Measurements from ENCODE around the gene ANXA2R. TPM values are rescaled to one million over a fixed set of nuclear protein-coding genes. Genes with fewer than 3 reads are reported as not detected.

Gene ANXA2R
- total and polyA plus RNA-seq, 12 donors: 0.42 to 3.4 (median 1.0) TPM

DNA sequence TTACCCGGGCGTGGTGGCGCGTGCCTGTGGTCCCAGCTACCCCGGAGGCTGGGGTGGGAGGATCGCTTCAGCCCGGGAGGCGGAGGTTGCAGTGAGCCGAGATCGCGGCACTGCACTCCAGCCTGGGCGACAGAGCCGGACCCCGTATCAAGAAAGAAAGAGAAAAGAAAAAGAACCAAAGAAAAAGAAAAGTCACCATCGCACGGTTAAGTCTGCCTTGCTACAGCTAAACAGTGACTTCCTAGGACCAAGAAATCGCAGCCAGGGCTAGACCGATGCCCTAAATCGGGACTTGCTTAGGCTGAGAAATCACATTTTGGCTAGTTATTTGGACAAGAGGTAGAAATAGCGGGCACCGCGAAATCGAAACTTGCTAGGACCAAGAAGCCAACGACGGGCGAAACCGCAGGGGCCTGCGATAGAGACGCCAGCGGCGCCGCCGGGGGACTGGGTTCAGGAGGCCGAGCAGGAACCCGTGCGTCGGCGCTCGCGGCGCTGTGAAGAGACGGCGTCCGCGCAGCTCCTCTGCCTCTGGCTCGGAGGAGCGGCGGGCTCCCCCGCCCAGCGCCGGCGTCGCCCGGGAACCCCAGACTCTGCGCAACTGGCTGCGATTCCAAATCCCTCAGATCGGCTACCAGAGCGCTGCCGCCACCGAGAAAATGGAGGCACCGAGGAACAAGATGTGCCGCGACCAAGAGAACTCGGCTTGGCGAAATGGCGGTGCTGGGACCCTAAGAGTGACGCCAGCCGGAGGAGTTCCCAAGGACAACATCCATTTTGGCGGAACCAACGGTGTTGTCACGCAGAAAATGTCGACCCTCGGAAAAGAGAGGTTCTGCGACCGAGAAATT, 26.1 kb upstream of the ANXA2R start:
- no peaks in the 10 kb centered on the region for H3K27me3 ChIP-seq
- H3K4me1 ChIP-seq: peaks cover 6 to 49% (median 32%) of the 10 kb centered on the region in 9 donors
- ATAC-seq (peak; percentile 52 to 73 (median 62)), DNase-seq (peak; percentile 66 to 78)
- WGBS, 2 donors: 0% methylated on average over 75 of the region's 75 CpGs
- TF ChIP-seq, protein P1, sequence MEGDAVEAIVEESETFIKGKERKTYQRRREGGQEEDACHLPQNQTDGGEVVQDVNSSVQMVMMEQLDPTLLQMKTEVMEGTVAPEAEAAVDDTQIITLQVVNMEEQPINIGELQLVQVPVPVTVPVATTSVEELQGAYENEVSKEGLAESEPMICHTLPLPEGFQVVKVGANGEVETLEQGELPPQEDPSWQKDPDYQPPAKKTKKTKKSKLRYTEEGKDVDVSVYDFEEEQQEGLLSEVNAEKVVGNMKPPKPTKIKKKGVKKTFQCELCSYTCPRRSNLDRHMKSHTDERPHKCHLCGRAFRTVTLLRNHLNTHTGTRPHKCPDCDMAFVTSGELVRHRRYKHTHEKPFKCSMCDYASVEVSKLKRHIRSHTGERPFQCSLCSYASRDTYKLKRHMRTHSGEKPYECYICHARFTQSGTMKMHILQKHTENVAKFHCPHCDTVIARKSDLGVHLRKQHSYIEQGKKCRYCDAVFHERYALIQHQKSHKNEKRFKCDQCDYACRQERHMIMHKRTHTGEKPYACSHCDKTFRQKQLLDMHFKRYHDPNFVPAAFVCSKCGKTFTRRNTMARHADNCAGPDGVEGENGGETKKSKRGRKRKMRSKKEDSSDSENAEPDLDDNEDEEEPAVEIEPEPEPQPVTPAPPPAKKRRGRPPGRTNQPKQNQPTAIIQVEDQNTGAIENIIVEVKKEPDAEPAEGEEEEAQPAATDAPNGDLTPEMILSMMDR (IDR thresholded peaks at IDR 0.05): no peak
- H3K36me3 ChIP-seq: peaks cover 0 to 25% (median 7%) of the 10 kb centered on the region in 9 donors
- H3K9me3 ChIP-seq: no peaks in the 10 kb centered on the region
- peak overlapping the region; percentile 70 to 93 (median 80) for H3K4me3 ChIP-seq
- H3K27ac ChIP-seq: peak overlapping the region; percentile 98 to 100 (median 100)
- intact Hi-C loops (cut with DNase I): loop anchor here in 7 of 10 donors (1.0 to 10.0 kb wide), 12 partner anchors 23 to 161 kb away; partner anchors contain the start of gene ZNF131 (in 3 of the 7)

DNA sequence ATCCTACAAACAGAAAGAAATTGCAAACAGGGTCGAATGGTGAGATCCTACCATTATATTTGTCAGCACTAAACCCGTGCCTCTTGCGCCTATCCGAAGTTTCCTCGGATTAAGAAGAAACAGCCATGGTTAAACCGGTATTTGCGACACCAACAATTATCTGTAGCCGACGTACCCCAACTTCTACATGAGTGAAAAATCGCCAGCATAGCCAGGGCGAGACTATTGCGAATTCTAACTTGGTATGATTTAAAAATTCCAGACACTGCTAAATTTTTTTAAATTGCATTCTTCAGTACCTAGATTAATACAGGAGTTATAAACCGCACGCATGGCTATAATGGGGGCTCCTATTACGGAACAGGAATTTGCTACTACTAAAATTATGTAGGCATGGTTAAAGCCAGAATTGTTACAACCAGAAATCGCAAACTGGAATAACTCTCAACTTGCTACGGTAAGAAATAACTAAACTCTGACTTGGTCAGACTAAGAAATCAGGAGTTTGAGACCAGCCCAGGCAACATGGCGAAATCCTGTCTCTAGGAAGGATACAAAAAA, 25.3 kb upstream of the ANXA2R start:
- peak overlapping the region; percentile 98 to 100 (median 100) for H3K27ac ChIP-seq
- intact Hi-C loops (cut with DNase I): loop anchor here in 7 of 10 donors (1.0 to 10.0 kb wide), 11 partner anchors 23 to 161 kb away; partner anchors contain the start of gene ZNF131 (in 3 of the 7)
- peaks cover 6 to 47% (median 32%) of the 10 kb centered on the region in 9 donors for H3K4me1 ChIP-seq
- H3K4me3 ChIP-seq: peak overlapping the region; percentile 70 to 93 (median 80)
- no peaks in the 10 kb centered on the region for H3K27me3 ChIP-seq
- H3K36me3 ChIP-seq: peaks cover 0 to 17% (median 3%) of the 10 kb centered on the region in 9 donors
- WGBS, 2 donors: 3 to 4% methylated on average over 18 of the region's 18 CpGs
- TF ChIP-seq, protein P1 (IDR thresholded peaks at IDR 0.05): no peak
- DNase-seq (no peak), ATAC-seq (peak in 1 of 8 donors; percentile 0)
- H3K9me3 ChIP-seq: no peaks in the 10 kb centered on the region

- peak overlapping the region in 7 of 10 donors; percentile 98 to 100 (median 99) for H3K27ac ChIP-seq
- DNase-seq: no peak
- 78 to 82% methylated on average over 12 of the region's 12 CpGs for WGBS, 2 donors
- peaks cover 0 to under 1% (median 0%) of the 10 kb centered on the region in 9 donors for H3K36me3 ChIP-seq
- TF ChIP-seq, protein P1 (IDR thresholded peaks at IDR 0.05): no peak
- H3K9me3 ChIP-seq: peaks cover 0 to 15% (median 0%) of the 10 kb centered on the region in 11 donors
- no peak for ATAC-seq
- intact Hi-C loops (cut with DNase I): loop anchor here in 6 of 10 donors (1.0 to 10.0 kb wide), 8 partner anchors 21 to 159 kb away; partner anchors contain the start of gene ZNF131 (in 1 of the 6)
- peaks cover 2 to 31% (median 16%) of the 10 kb centered on the region in 9 donors for H3K4me1 ChIP-seq
- H3K27me3 ChIP-seq: no peaks in the 10 kb centered on the region
- peak overlapping the region in 2 of 10 donors; percentile 71 to 82 for H3K4me3 ChIP-seq
These were observed 23.6 kb upstream of the ANXA2R start for GRCh38 chr5:43063721-43064171.

Data from heart right ventricle (tissue), 16 donors.